Dedifferentiated amniotic fluid mesenchymal stem cell (primary cell): ENCODE results near the gene ATG4C.
"Not testable (repeated sequence)": the region's sequence is repeated elsewhere in the genome, so short reads cannot be mapped to it uniquely, and the experiment has no call there.

Experiments
- DNase-seq: peaks from one replicate; pipeline ENCODE4 v3.0.0-alpha.2; 2016; ENCODE audit errors: extremely low spot score

The ATG4C gene, protein sequence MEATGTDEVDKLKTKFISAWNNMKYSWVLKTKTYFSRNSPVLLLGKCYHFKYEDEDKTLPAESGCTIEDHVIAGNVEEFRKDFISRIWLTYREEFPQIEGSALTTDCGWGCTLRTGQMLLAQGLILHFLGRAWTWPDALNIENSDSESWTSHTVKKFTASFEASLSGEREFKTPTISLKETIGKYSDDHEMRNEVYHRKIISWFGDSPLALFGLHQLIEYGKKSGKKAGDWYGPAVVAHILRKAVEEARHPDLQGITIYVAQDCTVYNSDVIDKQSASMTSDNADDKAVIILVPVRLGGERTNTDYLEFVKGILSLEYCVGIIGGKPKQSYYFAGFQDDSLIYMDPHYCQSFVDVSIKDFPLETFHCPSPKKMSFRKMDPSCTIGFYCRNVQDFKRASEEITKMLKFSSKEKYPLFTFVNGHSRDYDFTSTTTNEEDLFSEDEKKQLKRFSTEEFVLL

DNA sequence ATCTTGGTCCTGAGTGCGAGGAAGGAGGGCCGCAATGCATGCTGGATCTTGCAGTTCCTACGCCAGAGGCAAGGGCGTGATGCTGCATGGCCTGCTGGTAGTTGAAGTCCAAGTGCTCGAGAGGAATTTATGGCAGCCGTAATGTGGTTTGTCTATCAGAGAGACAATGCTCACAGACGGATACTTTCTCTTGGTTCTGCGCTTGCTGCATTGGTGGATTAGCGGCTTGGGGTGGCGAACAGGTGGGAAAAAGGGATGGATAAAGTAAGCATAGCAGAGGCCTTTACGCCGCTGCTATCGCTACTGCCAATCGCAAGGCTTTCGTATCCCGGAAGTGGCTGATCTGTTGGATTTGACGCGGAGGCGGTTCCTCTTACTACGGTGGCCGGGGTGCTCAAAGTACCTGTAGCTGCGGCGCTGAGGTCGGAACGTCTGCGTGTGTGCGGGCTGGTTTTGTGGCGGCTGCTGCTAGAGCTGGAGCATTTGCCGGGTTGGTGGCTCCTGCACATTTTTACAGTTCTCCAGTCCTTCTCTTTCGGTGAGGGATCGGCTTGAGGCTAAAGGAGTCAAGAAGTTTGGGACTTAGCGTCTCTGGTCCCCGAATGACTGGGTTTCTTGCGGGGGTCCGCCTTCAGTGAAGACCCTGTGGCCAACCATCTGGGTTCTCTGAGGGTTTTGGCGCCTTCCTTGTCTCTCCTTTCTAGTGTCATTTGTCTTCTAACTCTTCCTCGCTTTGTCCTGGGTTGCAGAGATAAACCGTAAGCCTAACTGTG, at the start of gene ATG4C:
TSS of gene ATG4C (plus strand) at position 397 of the 773 bp plus-strand sequence. CDS start 19,655 bp downstream, outside the sequence.
- peak; percentile 96 for DNase-seq

DNA sequence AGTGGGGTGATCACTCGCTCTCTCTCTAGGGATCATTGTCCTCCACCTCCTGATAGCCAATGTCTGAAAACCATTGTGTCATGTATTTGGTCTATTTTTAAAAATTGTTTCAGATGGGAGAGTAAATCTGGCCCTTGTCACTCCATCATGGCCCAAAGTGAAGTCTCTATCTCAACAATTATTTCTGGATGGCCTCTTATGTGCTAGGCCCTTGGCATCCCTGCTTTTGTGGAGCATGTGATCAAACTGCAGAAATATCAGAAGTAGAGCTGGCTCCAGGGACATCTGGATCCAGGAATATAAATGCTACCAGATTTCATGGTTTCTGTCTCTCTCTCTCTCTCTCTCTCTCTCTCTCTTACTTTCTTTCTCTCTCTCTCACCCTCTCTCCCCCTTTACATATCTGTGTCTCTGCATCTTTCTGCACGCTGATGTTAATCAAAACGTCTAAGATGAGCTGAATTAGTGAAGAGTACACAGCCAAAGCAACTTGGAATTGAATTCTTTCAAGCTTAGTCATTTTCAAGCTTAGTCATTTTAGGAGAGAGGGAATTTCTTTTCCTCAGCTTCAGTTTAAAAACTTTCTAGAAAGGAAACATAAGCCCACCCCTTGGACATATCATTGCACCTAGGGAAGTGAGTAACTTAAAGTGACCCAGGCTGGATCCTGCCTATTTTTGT, 48.3 kb upstream of the ATG4C start:
- peak; percentile 61 for DNase-seq

DNA sequence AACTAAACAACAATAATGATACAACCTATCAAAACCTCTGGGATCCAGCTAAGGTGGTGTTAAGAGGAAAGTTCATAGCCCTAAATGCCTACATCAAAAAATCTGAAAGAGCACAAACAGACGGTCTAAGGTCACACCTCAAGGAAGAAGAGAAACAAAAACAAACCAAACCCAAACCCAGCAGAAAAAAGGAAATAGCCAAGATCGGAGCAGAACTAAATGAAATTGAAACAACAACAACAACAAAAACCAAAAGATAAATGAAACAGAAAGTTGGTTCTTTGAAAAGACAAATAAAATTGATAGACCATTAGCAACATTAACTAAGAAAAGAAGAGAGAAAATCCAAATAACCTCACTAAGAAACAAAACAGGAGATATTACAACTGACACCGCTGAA, 43.2 kb upstream of the ATG4C start:
- DNase-seq, result not testable (repeated sequence)

DNA sequence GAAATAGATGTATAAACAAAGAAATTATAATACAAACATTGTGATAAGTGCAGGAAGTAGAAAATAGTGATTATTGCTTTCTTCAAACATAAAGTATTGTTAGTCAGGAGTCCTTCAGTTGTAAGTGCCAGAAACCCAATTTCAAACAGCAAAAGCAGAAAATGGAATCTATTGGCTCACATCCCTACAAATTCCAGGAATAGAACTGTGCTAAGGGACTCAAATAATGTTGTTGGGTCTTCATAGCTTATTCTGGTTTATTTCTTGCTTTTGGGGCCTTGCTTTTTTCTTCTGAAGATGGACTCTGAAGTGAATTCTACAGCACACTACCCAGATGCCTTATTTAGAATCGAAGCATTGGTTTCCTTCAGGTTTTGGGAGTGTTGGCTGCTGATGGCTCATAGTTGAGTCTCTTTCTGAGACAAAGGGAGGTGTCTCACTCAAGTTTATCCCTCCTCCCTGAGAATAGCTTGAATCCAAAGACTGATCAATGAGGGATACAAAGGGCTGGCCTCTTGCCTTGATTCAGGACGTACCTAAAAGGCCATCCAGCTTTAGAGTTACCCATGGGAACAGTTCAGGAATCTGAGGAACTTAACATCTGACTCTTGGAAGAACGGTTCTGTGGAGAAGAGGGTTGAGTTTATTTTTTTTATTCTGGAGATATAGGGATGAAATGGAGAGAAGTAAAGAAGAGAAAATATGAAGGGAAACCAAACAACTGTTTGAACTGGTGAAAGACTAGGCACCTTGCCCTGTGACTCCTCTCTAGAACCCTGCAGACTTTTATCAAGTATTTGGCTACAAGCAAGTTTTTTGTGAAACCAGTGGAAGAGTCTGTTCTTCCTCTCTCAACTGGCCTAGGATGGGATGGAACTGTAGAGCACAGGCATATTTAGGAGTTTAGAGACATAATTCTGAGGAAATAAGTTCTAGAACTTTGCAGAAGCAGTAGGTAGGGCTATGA, 39.0 kb upstream of the ATG4C start:
- DNase-seq, result no peak

DNA sequence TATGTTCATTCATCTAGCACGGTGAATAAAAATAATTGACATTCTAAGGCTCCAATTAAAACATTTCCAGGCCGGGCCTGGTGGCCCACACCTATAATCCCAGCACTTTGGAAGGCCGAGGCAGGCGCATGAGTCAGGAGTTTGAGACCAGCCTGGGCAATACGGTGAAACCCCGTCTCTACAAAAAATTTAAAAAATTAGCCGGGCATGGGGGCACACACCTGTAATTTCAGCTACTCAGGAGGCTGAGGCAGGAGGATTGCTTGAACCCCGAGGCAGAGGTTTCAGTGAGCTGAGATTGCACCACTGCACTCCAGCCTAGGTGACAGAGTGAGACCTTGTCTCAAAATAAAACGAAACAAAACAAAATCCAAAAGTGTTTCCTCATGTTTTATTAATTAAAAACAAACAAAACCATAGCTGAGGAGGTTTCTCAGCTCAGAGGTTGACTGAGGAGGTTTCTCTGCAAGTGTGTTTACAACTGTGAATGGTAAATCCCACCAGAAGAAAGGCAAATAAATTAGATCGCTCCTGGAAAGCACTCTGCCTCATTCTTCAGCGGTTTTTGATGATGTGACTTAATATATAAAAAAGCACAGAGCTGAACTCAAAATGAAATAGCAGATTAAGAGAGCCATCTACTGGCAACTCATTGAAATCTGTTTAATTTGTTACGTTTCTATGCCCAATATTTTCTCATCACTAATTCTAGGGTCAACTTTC, 37.7 kb upstream of the ATG4C start:
- peak; percentile 84 for DNase-seq

DNA sequence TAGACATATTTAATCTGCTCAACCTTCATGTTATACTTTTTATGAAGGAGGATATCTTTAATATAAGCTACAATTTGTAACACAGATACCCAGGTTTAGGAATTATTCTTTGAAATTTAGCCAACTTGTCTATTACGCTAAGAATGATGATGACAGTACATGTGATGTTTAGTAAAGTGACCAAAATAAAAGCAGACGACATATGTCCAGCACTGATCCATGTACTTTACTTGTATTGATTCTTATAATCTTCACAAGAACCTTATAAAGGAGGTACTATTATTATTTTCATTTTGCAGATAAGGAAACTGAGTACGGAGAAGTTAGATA, 37.2 kb upstream of the ATG4C start:
- no peak for DNase-seq

DNA sequence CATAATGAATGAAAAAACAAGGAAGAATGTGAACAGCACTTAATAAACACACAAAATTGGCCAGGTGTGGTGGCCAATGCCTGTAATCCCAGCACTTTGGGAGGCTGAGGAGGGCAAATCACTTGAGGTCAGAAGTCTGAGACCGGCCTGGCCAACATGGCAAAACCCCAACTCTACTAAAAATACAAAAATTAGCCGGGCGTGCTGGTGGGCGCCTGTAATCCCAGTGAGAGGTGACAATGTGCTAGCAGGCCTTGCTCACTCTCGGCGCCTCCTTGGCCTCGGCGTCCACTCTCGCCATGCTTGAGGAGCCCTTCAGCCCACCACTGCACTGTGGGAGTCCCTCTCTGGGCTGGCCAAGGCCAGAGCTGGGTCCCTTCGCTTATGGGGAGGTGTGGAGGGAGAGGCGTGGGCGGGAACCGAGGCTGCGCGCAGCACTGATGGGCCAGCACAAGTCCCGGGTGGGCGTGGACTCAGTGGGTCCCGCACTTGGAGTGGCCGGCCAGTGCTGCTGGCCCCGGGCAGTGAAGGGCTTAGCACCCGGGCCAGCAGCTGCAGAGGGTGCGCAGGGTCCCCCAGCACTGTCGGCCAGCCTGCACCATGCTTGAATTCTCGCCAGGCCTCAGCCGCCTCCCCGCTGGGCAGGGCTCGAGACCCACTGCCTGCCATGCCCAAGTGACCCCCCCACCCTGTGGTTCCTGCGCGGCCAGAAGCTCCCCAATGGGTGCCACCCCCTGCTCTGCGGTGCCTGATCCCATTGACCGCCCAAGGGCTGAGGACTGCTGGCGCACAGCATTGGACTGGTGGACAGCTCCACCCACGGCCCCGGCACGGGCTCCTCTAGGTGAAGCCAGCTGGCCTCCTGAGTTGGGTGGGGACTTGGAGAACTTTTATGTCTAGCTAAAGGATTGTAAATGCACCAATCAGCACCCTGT, 30.6 kb upstream of the ATG4C start:
- no peak for DNase-seq

DNA sequence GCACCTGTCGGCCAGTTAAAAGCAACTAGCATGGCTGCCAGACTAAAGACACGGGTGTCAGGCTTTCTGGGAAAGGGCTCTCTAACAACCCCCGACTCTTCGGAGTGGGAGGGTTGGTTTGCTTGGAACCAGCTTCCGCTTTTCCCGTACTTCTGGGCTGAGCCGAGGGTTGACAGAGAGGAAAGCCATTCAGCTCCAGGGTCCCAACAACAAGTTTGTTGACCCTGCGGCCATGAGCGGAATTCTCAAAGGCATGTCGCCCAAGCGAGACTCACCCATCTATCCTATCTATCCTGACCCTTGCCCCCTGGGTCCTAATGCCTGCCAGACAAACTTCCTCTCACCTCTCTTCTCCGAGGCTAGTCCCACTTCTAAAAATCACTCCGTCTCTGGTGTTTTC, 29.0 kb upstream of the ATG4C start:
- DNase-seq, result not testable (repeated sequence)

DNA sequence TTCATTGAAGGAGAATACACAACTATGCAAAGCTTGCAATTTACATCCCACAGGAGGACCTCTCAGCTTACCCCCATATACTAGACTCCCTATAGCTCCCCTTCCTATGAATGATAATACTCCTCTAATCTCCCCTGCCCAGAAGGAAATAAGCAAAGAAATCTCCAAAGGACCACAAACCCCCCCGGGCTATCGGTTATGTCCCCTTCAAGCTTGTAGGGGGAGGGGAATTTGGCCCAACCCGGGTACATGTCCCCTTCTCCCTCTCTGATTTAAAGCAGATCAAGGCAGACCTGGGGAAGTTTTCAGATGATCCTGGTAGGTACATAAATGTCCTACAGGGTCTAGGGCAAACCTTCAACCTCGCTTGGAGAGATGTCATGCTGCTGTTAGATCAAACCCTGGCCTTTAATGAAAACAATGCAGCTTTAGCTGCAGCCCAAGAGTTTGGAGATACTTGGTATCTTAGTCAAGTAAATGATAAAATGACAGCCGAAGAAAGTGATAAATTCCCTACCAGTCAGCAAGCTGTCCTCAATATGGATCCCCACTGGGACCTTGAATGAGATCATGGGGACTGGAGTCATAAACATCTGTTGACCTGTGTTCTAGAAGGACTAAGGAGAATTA, 27.6 kb upstream of the ATG4C start:
- DNase-seq, result not testable (repeated sequence)

DNA sequence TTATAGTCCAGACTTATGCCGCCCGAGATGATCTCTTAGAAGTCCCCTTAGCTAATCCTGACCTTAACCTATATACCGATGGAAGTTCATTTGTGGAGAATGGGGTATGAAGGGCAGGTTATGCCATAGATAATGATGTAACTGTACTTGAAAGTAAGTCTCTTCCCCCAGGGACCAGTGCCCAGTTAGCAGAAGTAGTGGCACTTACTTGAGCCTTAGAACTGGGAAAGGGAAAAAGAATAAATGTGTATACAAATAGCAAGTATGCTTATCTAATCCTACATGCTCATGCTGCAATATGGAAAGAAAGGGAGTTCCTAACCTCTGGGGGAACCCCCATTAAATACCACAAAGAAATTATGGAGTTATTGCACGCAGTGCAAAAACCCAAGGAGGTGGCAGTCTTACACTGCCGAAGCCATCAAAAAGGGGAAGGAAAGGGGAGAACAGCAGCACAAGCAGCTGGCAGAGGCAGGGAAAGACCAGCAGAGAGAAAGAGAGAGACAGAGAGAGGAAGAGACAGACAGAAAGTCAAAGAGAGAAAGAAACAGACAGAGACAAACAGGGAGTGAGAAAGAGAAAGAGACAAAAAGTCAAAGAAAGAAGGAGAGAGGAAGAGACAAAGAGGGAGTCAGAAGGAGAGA, 24.6 kb upstream of the ATG4C start:
- not testable (repeated sequence) for DNase-seq

DNA sequence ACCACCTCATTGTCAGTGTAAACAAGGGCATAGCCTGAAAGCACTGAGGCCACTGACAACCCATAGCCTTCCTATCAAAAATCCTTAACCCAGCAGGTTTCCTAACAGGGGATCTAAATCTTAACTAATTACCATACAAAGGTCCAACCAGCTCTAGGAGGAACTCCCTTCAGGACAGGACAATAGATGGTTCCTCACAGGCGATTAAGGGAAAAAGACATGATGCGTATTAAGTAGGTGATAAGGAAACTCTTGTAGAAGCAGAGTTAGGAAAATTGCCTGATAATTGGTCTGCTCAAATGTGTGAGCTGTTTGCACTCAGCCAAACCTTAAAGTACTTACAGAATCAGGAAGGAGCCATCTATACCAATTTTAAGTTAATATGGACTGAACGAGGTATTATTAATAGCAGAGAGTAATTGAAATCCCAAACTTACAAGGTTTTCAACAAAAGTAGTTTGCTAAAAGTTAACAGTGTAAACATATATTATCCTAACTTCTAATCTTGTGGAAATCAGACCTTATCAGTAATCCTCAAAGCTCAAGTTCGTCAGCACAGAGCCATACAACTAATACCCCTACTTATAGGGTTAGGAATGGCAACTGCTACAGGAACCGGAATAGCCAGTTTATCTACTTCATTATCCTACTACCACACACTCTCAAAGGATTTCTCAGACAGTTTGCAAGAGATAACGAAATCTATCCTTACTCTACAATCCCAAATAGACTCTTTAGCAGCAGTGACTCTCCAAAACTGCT, 23.7 kb upstream of the ATG4C start:
- not testable (repeated sequence) for DNase-seq

DNA sequence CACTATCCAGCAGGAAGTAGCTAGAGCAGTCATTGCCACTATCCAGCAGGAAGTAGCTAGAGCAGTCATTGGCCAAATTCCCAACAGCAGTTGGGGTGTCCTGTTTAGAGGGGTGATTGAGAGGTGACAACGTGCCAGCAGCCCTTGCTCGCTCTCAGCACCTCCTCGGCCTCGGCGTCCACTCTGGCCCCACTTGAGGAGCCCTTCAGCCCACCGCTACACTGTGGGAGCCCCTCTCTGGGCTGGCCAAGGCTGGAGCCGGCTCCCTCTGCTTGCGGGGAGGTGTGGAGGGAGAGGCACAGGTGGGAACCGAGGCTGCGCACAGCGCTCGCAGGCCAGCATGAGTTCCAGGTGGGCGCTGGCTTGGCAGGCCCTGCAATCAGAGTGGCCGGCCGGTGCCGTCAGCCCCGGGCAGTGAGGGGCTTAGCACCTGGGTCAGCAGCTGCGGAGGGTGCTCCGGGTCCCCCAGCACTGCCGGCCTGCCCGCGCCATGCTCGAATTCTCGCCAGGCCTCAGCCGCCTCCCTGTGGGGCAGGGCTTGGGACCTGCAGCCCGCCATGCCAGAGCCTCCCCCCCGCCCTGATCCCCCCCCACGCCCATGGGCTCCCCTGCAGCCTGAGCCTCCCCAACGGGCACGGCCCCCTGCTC, 22.6 kb upstream of the ATG4C start:
- DNase-seq, result not testable (repeated sequence)

DNA sequence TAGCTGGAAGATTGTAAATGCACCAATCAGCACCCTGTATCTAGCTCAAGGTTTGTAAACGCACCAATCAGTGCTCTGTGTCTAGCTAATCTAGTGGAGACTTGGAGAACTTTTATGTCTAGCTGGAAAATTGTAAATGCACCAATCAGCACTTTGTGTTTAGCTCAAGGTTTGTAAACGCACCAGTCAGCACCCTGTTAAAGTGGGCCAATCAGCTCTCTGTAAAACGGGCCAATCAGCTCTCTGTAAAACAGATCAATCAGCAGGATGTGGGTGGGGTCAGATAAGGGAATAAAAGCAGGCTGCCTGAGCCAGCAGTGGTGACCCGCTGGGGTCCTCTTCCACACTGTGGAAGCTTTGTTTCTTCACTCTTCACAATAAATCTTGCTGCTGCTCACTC, 21.9 kb upstream of the ATG4C start:
- DNase-seq, result not testable (repeated sequence)

DNA sequence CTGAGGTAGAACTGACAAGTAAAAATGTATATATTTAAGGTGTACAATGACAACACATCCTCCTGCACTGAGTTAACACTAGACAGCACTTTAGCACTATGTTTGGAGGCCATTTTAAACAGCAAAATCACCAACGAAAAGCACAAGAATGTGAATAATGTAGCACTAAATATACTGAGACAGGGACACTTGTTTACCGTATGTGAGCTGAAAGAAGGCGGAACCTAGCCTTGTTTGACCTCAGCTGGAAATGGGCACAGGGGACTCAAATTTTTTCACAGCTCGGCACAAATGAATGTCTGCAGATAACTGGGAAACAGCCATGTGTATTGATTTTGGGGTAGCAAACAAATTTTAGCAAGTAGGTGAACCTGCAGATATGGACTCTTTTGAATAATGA, 18.0 kb upstream of the ATG4C start:
- no peak for DNase-seq

DNA sequence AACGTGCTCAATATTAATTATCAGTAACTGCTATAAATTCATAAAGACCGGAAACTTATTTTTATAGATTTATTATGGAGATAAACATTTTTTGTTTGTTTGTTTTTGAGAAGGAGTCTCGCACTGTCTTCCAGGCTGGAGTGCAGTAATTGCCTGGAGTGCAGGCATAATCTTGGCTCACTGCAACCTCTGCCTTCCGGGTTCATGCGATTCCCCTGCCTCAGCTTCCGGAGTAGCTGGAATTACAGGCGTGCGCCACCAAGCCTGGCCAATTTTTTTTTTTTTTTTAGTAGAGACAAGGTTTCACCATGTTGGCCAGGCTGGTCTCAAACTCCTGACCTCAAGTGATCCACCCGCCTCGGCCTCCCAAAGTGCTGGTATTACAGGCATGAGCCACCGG, 15.4 kb upstream of the ATG4C start:
- not testable (repeated sequence) for DNase-seq

DNA sequence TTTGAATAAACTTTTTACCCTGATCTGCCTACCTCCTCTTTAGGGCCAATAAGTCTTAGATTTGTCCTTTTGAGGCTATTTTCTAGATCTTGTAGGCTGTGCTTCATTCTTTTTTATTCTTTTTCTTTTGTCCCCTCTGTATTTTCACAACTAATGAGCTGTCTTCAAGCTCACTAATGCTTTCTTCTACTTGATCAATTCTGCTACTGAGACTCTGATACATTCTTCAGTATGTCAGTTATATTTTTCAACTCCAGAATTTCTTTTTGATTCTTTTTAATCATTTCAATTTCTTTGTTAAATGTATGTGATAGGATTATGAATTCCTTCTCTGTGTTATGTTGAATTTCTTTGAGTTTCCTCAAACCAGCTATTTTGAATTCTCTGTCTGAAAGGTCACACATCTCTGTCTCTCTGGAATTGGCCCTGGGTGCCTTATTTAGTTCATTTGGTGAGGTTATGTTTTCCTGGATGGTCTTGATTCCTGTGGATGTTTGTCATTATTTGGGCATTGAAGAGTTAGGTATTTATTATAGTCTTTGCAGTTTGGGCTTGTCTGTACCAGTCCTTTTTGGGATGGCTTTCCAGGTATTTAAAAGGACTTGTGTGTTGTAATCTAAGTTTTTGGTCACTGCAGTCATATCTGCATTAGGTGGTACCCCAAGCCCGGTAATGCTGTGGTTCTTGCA, 11.2 kb upstream of the ATG4C start:
- DNase-seq, result no peak

DNA sequence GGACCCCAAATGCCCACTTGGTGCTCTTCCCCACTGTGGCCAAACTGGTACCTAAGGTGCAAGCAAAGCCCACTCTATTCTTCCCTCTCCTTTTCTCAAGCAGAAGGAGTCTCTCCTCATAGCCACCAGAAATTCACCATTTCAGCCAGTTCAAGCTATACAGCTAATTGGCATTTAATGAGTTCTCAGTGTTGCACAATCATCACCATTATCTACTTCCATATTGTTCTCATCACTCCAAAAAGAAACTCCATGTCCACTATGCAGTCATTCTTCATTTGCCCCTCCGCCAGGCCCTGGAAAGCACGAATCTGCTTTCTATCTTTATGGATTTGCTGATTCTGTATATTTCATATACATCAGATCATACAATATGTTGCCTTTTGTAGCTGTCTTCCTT, 9.9 kb upstream of the ATG4C start:
- no peak for DNase-seq
